ENCODE results near the gene FAHD2A. TPM values are rescaled to one million over a fixed set of nuclear protein-coding genes. Genes with fewer than 3 reads are reported as not detected.

FAHD2A gene
- total RNA-seq, 1 donor from 2014 or later = 33.7 TPM

GRCh38 chr2:95356821-95357700 is 45.4 kb upstream of the FAHD2A start:
- FAIRE-seq (no peak), DNase-seq (ENCODE audit: low read depth) (no peak)
- TF ChIP-seq CTCF (IDR thresholded peaks at IDR 0.05; ENCODE audit: insufficient read depth, low read length, severe bottlenecking) = no peak
- H3K4me3 ChIP-seq (ENCODE audit: low read depth, low read length) = no peak overlapping the region
- H3K27me3 ChIP-seq (ENCODE audit: control insufficient read depth, insufficient read depth, low read length) = no peaks in the 10 kb centered on the region
- H3K36me3 ChIP-seq (ENCODE audit: control insufficient read depth, insufficient read depth, low read length) = no peaks in the 10 kb centered on the region

GRCh38 chr2:95357717-95358280 is 44.7 kb upstream of the FAHD2A start:
- DNase-seq (ENCODE audit: low read depth) = no peak
- H3K4me3 ChIP-seq (ENCODE audit: low read depth, low read length) = no peak overlapping the region
- FAIRE-seq = no peak
- H3K27me3 ChIP-seq (ENCODE audit: control insufficient read depth, insufficient read depth, low read length) = no peaks in the 10 kb centered on the region
- TF ChIP-seq CTCF (IDR thresholded peaks at IDR 0.05; ENCODE audit: insufficient read depth, low read length, severe bottlenecking) = no peak
- no peaks in the 10 kb centered on the region for H3K36me3 ChIP-seq (ENCODE audit: control insufficient read depth, insufficient read depth, low read length)

GRCh38 chr2:95359031-95359430 is 43.5 kb upstream of the FAHD2A start:
- TF ChIP-seq CTCF (IDR thresholded peaks at IDR 0.05; ENCODE audit: insufficient read depth, low read length, severe bottlenecking) = no peak
- FAIRE-seq (no peak), DNase-seq (ENCODE audit: low read depth) (peak; percentile 19)
- Histone ChIP-seq H3K36me3 (ENCODE audit: control insufficient read depth, insufficient read depth, low read length) (no peaks in the 10 kb centered on the region), H3K27me3 (ENCODE audit: control insufficient read depth, insufficient read depth, low read length) (no peaks in the 10 kb centered on the region), H3K4me3 (ENCODE audit: low read depth, low read length) (no peak overlapping the region)

- H3K4me3 ChIP-seq (ENCODE audit: low read depth, low read length) = no peak overlapping the region
- H3K36me3 ChIP-seq (ENCODE audit: control insufficient read depth, insufficient read depth, low read length) = no peaks in the 10 kb centered on the region
- H3K27me3 ChIP-seq (ENCODE audit: control insufficient read depth, insufficient read depth, low read length) = no peaks in the 10 kb centered on the region
- DNase-seq (ENCODE audit: low read depth) (no peak), FAIRE-seq (no peak)
- no peak for TF ChIP-seq CTCF (IDR thresholded peaks at IDR 0.05; ENCODE audit: insufficient read depth, low read length, severe bottlenecking)
Measured at GRCh38 chr2:95359501-95359930, 43.0 kb upstream of the FAHD2A start.

GRCh38 chr2:95361216-95361980 is 41.1 kb upstream of the FAHD2A start:
- TF ChIP-seq CTCF (IDR thresholded peaks at IDR 0.05; ENCODE audit: insufficient read depth, low read length, severe bottlenecking) = no peak
- no peaks in the 10 kb centered on the region for H3K27me3 ChIP-seq (ENCODE audit: control insufficient read depth, insufficient read depth, low read length)
- DNase-seq (ENCODE audit: low read depth) (no peak), FAIRE-seq (no peak)
- no peaks in the 10 kb centered on the region for H3K36me3 ChIP-seq (ENCODE audit: control insufficient read depth, insufficient read depth, low read length)
- H3K4me3 ChIP-seq (ENCODE audit: low read depth, low read length) = no peak overlapping the region
